HepG2 (cell line): ENCODE data around the gene LINGO1. TPM values are rescaled to one million over a fixed set of nuclear protein-coding genes. Genes with fewer than 3 reads are reported as not detected.
A peak's percentile ranks its signal among the peaks of the same experiment; 100 is the strongest.

Experiments used
- ASH2L ChIP-seq: fragments of 300-600, 200-600 bp; sonication (generic); IDR thresholded peaks from 2 replicates; pipeline ENCODE4 v1.7.0; 2017; ENCODE audit warnings: low read depth, mild to moderate bottlenecking, moderate library complexity, mixed read lengths, low read length; ENCODE audit not compliant: insufficient read length
- GMEB1 ChIP-seq: sonication (generic); formaldehyde crosslinking; IDR thresholded peaks from 2 replicates; pipeline ENCODE4 v1.5.1; 2020; ENCODE audit warnings: missing genetic modification reagents, mild to moderate bottlenecking, borderline replicate concordance
- HNF1A ChIP-seq, 2 experiments: sonication (generic) in 1 of 2; formaldehyde crosslinking in 1 of 2; IDR thresholded peaks; 2 replicates each; pipeline versions ENCODE4 v1.4.0 to v1.6.1; 2016 to 2020; ENCODE audit warnings: borderline replicate concordance in 1 of 2, low read depth in 1 of 2, mild to moderate bottlenecking in 1 of 2, missing genetic modification reagents in 1 of 2
- JUN ChIP-seq: sonication (generic); formaldehyde crosslinking; IDR thresholded peaks from 2 replicates; pipeline ENCODE4 v1.4.0; 2020; ENCODE audit warnings: mild to moderate bottlenecking, missing genetic modification reagents
- KIAA2018 ChIP-seq: sonication (generic); formaldehyde crosslinking; IDR thresholded peaks from 2 replicates; pipeline ENCODE4 v1.5.0; 2020; ENCODE audit warnings: mild to moderate bottlenecking, missing genetic modification reagents, borderline replicate concordance
- MNT ChIP-seq: fragments of 450-650 bp; IDR thresholded peaks from 2 replicates; pipeline ENCODE4 v1.6.1; 2016
- NCOA2 ChIP-seq: sonication (generic); formaldehyde crosslinking; IDR thresholded peaks from 2 replicates; pipeline ENCODE4 v1.8.0; 2022; ENCODE audit warnings: inconsistent platforms
- ONECUT2 ChIP-seq: sonication (generic); formaldehyde crosslinking; IDR thresholded peaks from 2 replicates; pipeline ENCODE4 v1.4.0; 2020; ENCODE audit warnings: missing genetic modification reagents
- RARA ChIP-seq: IDR thresholded peaks from 2 replicates; pipeline ENCODE4 v1.6.1; 2016; ENCODE audit warnings: missing genetic modification reagents, missing compliant biosample characterization
- SIX1 ChIP-seq: sonication (generic); formaldehyde crosslinking; IDR thresholded peaks from 2 replicates; pipeline ENCODE4 v1.4.0; 2020; ENCODE audit warnings: missing genetic modification reagents, borderline replicate concordance
- SSRP1 ChIP-seq: IDR thresholded peaks from 2 replicates; pipeline ENCODE4 v1.6.1; 2016; ENCODE audit warnings: control low read depth
- ZNF891 ChIP-seq: sonication (generic); formaldehyde crosslinking; IDR thresholded peaks from 2 replicates; pipeline ENCODE4 v1.5.0; 2020; ENCODE audit warnings: mild to moderate bottlenecking, missing genetic modification reagents
- polyA plus RNA-seq, 8 experiments: library from polyadenylated mRNA; depleted of rRNA in 3 of 8; stranded (reverse) in 7 of 8; unstranded in 1 of 8; fragments of >200 nt; fragmentation: Illumina TruSeq in 4 of 8; extraction: Trizol in 4 of 8; gene quantifications; 2 replicates each; pipeline versions ENCODE4 v1.2.1 to v1.2.3, GENCODE V29; 2011 to 2016; ENCODE audit warnings: low read depth in 4 of 8, missing spikeins in 1 of 8, mixed read lengths in 1 of 8; ENCODE audit not compliant: insufficient read depth in 1 of 8
- total RNA-seq, 5 experiments: library from RNA; depleted of rRNA; stranded (reverse); fragments of >200 nt; fragmentation: Illumina TruSeq; extraction: Trizol; gene quantifications; 2 replicates each; pipeline ENCODE4 v1.2.3, GENCODE V29; 2016; ENCODE audit warnings: low read depth in 1 of 5

The LINGO1 gene
- total and polyA plus RNA-seq, 2 of the 13 experiments (the other 11 are each of a cell fraction or from before 2014, with no cell fraction given): 0.07 TPM; not detected in 1

GRCh38 chr15:77633134-77633912 lies 611 bp upstream of the LINGO1 start (continued):
- no peak for TF ChIP-seq KIAA2018 (CRISPR knock-in tag)
- TF ChIP-seq SIX1 (CRISPR knock-in tag): no peak
- no peak for TF ChIP-seq SSRP1
- 0 out of 2 replicates have a peak, but pooled peaks have one; percentile 28 for TF ChIP-seq NCOA2 (CRISPR knock-in tag)
- no peak for TF ChIP-seq RARA (CRISPR knock-in tag)
- TF ChIP-seq HNF1A (IDR thresholded peaks at IDR 0.05; ENCODE audit: low read depth): no peak
- TF ChIP-seq HNF1A (CRISPR knock-in tag; IDR thresholded peaks at IDR 0.05; ENCODE audit: borderline replicate concordance): no peak
- TF ChIP-seq GMEB1 (CRISPR knock-in tag): no peak
- TF ChIP-seq JUN (CRISPR knock-in tag): no peak
- no peak for TF ChIP-seq ZNF891
- peak; percentile 90 for TF ChIP-seq MNT
- TF ChIP-seq ONECUT2: no peak
- TF ChIP-seq ASH2L: no peak
